ENCODE results near the gene EIF2AK3. TPM values are rescaled to one million over a fixed set of nuclear protein-coding genes. Genes with fewer than 3 reads are reported as not detected.

EIF2AK3 gene
- total RNA-seq, 1 experiment from 2014 or later = 11.3 TPM

DNA sequence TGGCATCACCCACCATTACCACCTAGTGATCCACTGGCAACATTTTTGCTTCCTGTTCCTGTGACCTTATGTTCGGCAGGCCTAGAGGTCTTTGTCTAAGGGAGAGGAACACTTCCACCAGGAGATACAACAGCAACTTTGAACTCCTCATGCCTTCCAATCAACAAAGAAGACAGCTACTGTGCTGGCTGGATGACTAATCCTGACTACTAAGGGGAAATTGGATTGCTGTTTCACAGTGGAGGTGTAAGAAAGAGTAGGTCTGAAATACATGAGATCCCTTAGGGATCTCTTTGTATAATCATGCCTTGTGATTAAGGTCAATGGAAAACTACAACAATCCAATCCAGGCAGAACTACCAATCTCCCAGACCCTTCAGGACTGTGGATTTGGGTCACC is 45.2 kb downstream of the EIF2AK3 start:
- no peaks in the 10 kb centered on the region for H3K9me3 ChIP-seq (ENCODE audit: control insufficient read depth, insufficient read depth, low read depth, low read length)
- ChIA-PET CTCF (no interaction called here), POLR2A (no interaction called here)
- no peak overlapping the region for H3K4me3 ChIP-seq (ENCODE audit: low read depth in 2 of 2, low read length in 2 of 2)
- no peaks in the 10 kb centered on the region for H3K27me3 ChIP-seq (ENCODE audit: control insufficient read depth, insufficient read depth, low read length)
- H3K4me1 ChIP-seq (ENCODE audit: control insufficient read depth, insufficient read depth, low read length) = no peaks in the 10 kb centered on the region
- ATAC-seq (no peak), DNase-seq (ENCODE audit: low read depth, low spot score) (no peak)
- no peak overlapping the region for H3K27ac ChIP-seq (ENCODE audit: low read length)
- no TSS peak for BruUV-seq (replicated peaks)
- in situ Hi-C loops (cut with HindIII; ENCODE audit: low pct_unique_long_range_greater_than_20kb, low sequenced_read_pairs) = no loop called here
- intact Hi-C loops (cut with micrococcal nuclease; ENCODE audit: unreplicated experiment) = no loop called here
- H3K36me3 ChIP-seq (ENCODE audit: control insufficient read depth, insufficient read depth, low read length) = peaks cover 14% of the 10 kb centered on the region; the same call in 1 of the 2 replicates
- no peak for TF ChIP-seq SIN3A (IDR thresholded peaks at IDR 0.05; ENCODE audit: borderline replicate concordance, insufficient read depth, low read depth, low read length)

DNA sequence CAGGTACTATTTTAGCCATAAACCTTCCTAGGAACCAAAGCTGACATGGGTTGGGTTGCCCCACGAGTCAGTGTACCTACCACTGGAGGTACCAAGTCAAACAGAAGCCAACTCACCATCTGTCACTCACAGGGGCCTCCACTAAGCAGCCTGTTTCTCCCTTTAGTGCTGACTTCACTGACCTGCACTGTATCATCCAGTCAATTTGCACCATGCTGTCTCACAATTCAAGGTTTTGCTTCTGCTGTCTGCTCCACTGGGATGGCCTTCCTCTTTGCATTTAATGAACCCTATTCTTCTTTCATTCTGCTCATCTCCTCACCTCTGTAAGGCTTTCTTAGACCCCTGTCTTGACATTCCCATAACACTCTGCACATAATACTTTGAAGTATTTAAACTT is 47.2 kb downstream of the EIF2AK3 start:
- H3K36me3 ChIP-seq (ENCODE audit: control insufficient read depth, insufficient read depth, low read length) = peaks cover 11% of the 10 kb centered on the region; the same call in 1 of the 2 replicates
- H3K4me1 ChIP-seq (ENCODE audit: control insufficient read depth, insufficient read depth, low read length) = no peaks in the 10 kb centered on the region
- in situ Hi-C loops (cut with HindIII; ENCODE audit: low pct_unique_long_range_greater_than_20kb, low sequenced_read_pairs) = no loop called here
- no peaks in the 10 kb centered on the region for H3K9me3 ChIP-seq (ENCODE audit: control insufficient read depth, insufficient read depth, low read depth, low read length)
- DNase-seq (ENCODE audit: low read depth, low spot score) = no peak
- ATAC-seq = no peak
- intact Hi-C loops (cut with micrococcal nuclease; ENCODE audit: unreplicated experiment) = no loop called here
- TF ChIP-seq POLR2AphosphoS5 (IDR thresholded peaks at IDR 0.05; ENCODE audit: low read depth, low read length) (no peak), SIN3A (IDR thresholded peaks at IDR 0.05; ENCODE audit: borderline replicate concordance, insufficient read depth, low read depth, low read length) (no peak), REST (IDR thresholded peaks at IDR 0.05; ENCODE audit: insufficient read depth in 1 of 2, low read depth in 2 of 2, low read length in 1 of 2) (no peak), TCF7L2 (IDR thresholded peaks at IDR 0.05; ENCODE audit: low read depth, low read length) (no peak)
- TF ChIP-seq, protein P1, sequence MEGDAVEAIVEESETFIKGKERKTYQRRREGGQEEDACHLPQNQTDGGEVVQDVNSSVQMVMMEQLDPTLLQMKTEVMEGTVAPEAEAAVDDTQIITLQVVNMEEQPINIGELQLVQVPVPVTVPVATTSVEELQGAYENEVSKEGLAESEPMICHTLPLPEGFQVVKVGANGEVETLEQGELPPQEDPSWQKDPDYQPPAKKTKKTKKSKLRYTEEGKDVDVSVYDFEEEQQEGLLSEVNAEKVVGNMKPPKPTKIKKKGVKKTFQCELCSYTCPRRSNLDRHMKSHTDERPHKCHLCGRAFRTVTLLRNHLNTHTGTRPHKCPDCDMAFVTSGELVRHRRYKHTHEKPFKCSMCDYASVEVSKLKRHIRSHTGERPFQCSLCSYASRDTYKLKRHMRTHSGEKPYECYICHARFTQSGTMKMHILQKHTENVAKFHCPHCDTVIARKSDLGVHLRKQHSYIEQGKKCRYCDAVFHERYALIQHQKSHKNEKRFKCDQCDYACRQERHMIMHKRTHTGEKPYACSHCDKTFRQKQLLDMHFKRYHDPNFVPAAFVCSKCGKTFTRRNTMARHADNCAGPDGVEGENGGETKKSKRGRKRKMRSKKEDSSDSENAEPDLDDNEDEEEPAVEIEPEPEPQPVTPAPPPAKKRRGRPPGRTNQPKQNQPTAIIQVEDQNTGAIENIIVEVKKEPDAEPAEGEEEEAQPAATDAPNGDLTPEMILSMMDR (IDR thresholded peaks at IDR 0.05) = no peak
- H3K4me3 ChIP-seq (ENCODE audit: low read depth in 2 of 2, low read length in 2 of 2) = no peak overlapping the region
- POLR2A ChIA-PET = no interaction called here
- no peak overlapping the region for H3K27ac ChIP-seq (ENCODE audit: low read length)
- no TSS peak for BruUV-seq (replicated peaks)
- CTCF ChIA-PET = no interaction called here
- no peaks in the 10 kb centered on the region for H3K27me3 ChIP-seq (ENCODE audit: control insufficient read depth, insufficient read depth, low read length)

GRCh38 chr2:88575630-88576029 is 51.6 kb downstream of the EIF2AK3 start:
- no peak overlapping the region for H3K4me3 ChIP-seq (ENCODE audit: low read depth in 2 of 2, low read length in 2 of 2)
- no peaks in the 10 kb centered on the region for H3K27me3 ChIP-seq (ENCODE audit: control insufficient read depth, insufficient read depth, low read length)
- ATAC-seq = no peak
- peaks cover 2% of the 10 kb centered on the region; the same call in 1 of the 2 replicates for H3K36me3 ChIP-seq (ENCODE audit: control insufficient read depth, insufficient read depth, low read length)
- intact Hi-C loops (cut with micrococcal nuclease; ENCODE audit: unreplicated experiment) (no loop called here), in situ Hi-C loops (cut with HindIII; ENCODE audit: low pct_unique_long_range_greater_than_20kb, low sequenced_read_pairs) (no loop called here)
- H3K27ac ChIP-seq (ENCODE audit: low read length) = no peak overlapping the region
- no peak for TF ChIP-seq POLR2AphosphoS5 (IDR thresholded peaks at IDR 0.05; ENCODE audit: low read depth, low read length)
- TF ChIP-seq TCF7L2 (IDR thresholded peaks at IDR 0.05; ENCODE audit: low read depth, low read length) = no peak
- TF ChIP-seq, protein P1 (IDR thresholded peaks at IDR 0.05) = no peak
- no peak for TF ChIP-seq SIN3A (IDR thresholded peaks at IDR 0.05; ENCODE audit: borderline replicate concordance, insufficient read depth, low read depth, low read length)
- no peak for TF ChIP-seq REST (IDR thresholded peaks at IDR 0.05; ENCODE audit: insufficient read depth in 1 of 2, low read depth in 2 of 2, low read length in 1 of 2)
- no peak for DNase-seq (ENCODE audit: low read depth, low spot score)
- POLR2A ChIA-PET = no interaction called here
- no peaks in the 10 kb centered on the region for H3K4me1 ChIP-seq (ENCODE audit: control insufficient read depth, insufficient read depth, low read length)
- no TSS peak for BruUV-seq (replicated peaks)
- no peaks in the 10 kb centered on the region for H3K9me3 ChIP-seq (ENCODE audit: control insufficient read depth, insufficient read depth, low read depth, low read length)
- CTCF ChIA-PET = no interaction called here

All from Panc1 (cell line).